ENCODE measurements around the gene CRNKL1. TPM values are rescaled to one million over a fixed set of nuclear protein-coding genes. Genes with fewer than 3 reads are reported as not detected.
"Not testable (repeated sequence)": the region's sequence is repeated elsewhere in the genome, so short reads cannot be mapped to it uniquely, and the experiment has no call there.

The CRNKL1 gene
- total RNA-seq, 2 experiments from 2014 or later, result 23.2 to 25.1 TPM

DNA sequence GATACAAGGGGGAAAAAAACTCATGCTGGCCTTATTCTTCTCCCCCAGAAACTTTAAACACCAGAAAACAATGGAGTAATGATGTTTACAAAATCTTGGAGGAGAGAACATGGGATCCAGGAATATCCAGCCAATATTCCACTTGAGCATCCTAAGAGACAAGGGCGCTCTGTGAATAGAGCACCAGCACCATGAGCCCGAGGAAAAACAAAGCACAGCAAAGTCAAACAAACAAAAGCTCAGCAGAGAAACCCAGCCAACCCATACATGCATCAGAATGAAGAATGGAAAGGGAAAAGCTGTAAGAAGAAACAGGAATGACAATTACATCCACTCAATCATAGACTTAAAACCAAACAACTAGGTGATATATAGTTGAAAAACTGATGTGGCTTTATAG is 39.7 kb downstream of the CRNKL1 start:
- POLR2A ChIA-PET, result interaction anchor here (0.6 to 1.2 kb wide), 2 partner anchors 40 to 1424 kb away, joined by 3 read pairs; partner anchors contain the start of genes CFAP61 and CRNKL1
- H3K36me3 Mint-ChIP-seq, result no peaks in the 10 kb centered on the region
- H3K9me3 Mint-ChIP-seq, result no peaks in the 10 kb centered on the region
- no peak overlapping the region for H3K27ac Mint-ChIP-seq
- ATAC-seq (ENCODE audit: low read depth) (no peak), DNase-seq (no peak)
- peaks cover 9% of the 10 kb centered on the region for H3K4me1 Mint-ChIP-seq
- H3K27me3 Mint-ChIP-seq, result peaks cover 7% of the 10 kb centered on the region
- no peak overlapping the region for H3K4me3 Mint-ChIP-seq

DNA sequence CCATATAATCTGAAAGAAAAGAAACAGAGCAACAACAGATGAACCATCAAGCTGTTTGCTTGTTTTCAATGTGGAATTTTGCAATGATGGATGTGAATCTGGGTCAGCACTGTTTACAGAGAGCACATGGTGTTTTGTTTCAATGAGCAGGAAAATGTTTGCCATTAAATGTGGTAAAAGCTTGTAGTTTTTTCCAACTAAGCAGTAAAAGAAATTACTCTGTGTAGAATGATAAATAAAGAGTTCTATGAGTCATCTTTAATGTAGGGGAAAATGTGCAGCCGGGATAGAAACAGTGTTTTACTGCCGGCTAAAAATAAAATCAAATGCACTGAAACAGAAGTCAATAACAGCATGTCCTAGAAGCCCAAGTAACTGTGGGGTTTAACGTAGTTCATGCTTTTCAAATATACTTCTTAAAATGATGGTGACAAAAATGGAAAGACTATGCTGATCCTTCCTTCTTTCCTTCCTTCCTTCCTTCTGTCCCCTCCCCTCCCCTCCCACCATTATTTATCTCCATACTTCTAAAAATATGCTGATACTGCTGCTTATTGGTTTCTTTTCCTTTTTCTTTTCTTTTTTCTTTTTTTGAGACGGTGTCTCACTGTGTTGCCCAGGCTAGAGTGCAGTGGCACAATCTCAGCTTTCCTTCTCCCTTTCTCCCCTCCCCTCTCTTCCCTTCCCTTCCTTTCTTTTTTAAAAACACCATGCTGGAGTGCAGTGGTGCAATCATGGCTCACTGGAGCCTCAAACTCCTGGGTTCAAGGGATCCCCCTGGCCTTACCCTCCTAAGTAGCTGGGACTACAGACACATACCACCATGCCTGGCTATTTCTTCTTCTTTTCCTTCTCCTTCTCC is 41.4 kb downstream of the CRNKL1 start:
- Mint-ChIP-seq H3K9me3 (no peaks in the 10 kb centered on the region), H3K4me3 (no peak overlapping the region), H3K36me3 (no peaks in the 10 kb centered on the region), H3K27me3 (peaks cover 7% of the 10 kb centered on the region), H3K27ac (no peak overlapping the region), H3K4me1 (peaks cover 4% of the 10 kb centered on the region)
- POLR2A ChIA-PET, result no interaction called here
- no peak for ATAC-seq (ENCODE audit: low read depth)
- DNase-seq, result no peak

DNA sequence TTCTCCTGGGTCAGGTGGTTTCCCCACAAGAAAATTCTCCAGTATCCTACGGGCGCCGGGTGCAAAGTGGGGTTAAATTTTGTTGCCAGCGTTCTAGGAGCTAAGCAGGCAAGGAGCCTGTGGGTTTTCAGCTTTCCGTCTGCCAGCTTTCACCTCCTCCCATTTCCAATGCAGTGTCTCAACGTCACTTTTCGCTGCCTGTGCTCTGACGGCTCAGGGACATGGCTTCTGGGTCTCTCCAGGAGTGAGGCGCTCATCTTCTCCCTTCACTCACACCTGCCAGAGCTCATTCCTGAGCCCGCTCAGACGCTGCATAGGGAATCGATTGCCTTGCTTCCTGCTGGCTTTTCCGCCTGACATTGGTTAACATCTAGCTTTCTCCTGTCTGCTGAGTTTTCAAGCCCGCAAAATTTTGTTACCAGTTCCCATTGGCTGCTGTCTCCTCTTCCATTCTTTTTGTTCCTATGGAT is 42.4 kb downstream of the CRNKL1 start:
- POLR2A ChIA-PET, result no interaction called here
- H3K36me3 Mint-ChIP-seq, result no peaks in the 10 kb centered on the region
- DNase-seq (no peak), ATAC-seq (ENCODE audit: low read depth) (no peak)
- peaks cover 4% of the 10 kb centered on the region for H3K4me1 Mint-ChIP-seq
- H3K27me3 Mint-ChIP-seq, result peaks cover 11% of the 10 kb centered on the region
- H3K4me3 Mint-ChIP-seq, result no peak overlapping the region
- H3K27ac Mint-ChIP-seq, result no peak overlapping the region
- no peaks in the 10 kb centered on the region for H3K9me3 Mint-ChIP-seq

DNA sequence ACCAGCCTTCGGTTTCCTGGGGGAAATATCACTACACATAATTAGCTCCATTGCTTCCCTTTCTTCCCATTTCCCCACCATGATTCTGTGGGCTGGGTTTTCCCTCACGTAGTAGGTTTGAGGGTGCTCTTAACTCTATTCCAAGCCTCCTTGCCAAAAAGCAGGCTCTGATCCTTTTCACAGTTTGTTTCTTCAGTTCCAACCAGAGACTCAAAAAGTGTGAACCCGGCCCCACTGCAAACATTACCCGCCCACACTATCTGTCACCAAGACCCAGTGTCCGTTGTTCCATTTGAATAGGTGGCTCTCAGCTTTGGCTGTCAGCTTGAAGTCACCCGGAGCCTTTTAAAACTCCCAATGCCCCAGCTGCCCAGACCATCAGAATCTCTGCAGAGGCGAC is 46.9 kb downstream of the CRNKL1 start:
- ATAC-seq (ENCODE audit: low read depth), result no peak
- no peak for DNase-seq
- peaks cover 40% of the 10 kb centered on the region for H3K27me3 Mint-ChIP-seq
- H3K36me3 Mint-ChIP-seq, result no peaks in the 10 kb centered on the region
- peaks cover 14% of the 10 kb centered on the region for H3K4me1 Mint-ChIP-seq
- H3K4me3 Mint-ChIP-seq, result no peak overlapping the region
- POLR2A ChIA-PET, result no interaction called here
- H3K9me3 Mint-ChIP-seq, result no peaks in the 10 kb centered on the region
- H3K27ac Mint-ChIP-seq, result no peak overlapping the region

DNA sequence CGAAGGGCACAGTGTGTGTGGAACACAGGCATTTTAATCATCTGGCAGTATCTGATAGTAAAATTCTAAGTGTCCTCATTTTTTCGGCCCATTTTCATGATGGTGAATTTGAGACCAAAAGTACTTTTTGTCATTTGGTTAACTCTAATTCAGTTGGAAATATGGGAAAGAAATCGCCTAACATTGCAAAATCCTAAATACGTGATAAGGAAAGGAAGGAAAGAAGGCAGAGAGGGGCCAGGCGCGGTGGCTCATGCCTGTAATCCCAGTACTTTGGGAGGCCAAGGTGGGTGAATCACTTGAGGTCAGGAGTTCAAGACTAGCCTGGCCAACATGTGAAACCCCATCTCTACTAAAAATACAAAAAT is 48.3 kb downstream of the CRNKL1 start:
- not testable (repeated sequence) for DNase-seq; H3K36me3 Mint-ChIP-seq; H3K9me3 Mint-ChIP-seq; ATAC-seq (ENCODE audit: low read depth); H3K27ac Mint-ChIP-seq
- Mint-ChIP-seq H3K27me3 (peaks cover 38% of the 10 kb centered on the region), H3K4me1 (peaks cover 14% of the 10 kb centered on the region), H3K4me3 (peak overlapping the region; percentile 71)
- POLR2A ChIA-PET, result interaction anchor here (1.3 kb wide), 1 partner anchor 13 kb away, joined by 3 read pairs; the partner anchor contains the start of gene NAA20

DNA sequence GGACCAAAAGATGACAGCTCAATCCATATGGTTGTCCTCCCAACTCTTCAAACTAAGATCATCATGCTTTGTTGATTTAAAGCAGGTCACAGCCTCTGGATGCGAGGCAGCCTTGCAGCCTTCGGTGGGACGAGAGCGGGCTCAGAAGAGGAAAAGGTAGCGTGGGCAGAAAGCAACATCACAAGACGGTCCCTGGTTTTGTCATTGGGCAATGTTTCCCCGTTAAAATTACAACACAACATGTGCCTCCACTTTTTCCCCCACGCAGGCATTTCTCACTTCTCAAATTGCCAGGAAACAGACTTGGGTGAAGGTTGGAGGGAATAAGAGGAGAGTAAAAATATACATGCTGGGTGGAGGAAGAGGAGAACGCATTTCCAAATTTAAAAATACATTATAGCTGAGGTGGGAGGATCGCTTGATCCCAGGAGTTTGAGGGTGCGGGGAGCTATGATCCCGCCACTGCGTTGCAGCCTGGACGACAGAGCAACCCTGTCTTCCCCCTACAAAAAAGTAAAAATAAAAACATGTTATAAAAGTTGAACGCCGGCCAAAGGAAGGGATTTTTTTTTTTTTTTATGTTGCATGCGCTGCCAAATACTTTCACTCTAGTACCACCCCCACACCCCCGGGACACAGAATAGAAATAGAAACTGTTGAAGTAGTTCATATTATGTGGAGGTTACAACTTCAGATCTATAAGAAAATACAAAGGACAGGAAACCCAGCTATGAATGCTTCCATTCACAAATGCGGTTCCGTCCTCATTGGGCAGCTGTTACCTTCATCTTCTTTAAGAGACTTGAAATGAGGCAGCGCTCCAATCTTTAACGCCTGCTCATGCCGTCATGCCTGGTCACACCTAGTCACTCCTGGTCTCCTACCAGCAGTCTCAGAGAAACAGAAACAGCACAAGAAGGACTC is 49.0 kb downstream of the CRNKL1 start:
- POLR2A ChIA-PET, result interaction anchor here (1.3 kb wide), 1 partner anchor 14 kb away, joined by 3 read pairs; the partner anchor contains the start of gene NAA20
- DNase-seq (no peak), ATAC-seq (ENCODE audit: low read depth) (peak; percentile 74)
- Mint-ChIP-seq H3K4me1 (peaks cover 14% of the 10 kb centered on the region), H3K9me3 (no peaks in the 10 kb centered on the region), H3K4me3 (peak overlapping the region; percentile 71), H3K27me3 (peaks cover 40% of the 10 kb centered on the region), H3K36me3 (no peaks in the 10 kb centered on the region), H3K27ac (no peak overlapping the region)

DNA sequence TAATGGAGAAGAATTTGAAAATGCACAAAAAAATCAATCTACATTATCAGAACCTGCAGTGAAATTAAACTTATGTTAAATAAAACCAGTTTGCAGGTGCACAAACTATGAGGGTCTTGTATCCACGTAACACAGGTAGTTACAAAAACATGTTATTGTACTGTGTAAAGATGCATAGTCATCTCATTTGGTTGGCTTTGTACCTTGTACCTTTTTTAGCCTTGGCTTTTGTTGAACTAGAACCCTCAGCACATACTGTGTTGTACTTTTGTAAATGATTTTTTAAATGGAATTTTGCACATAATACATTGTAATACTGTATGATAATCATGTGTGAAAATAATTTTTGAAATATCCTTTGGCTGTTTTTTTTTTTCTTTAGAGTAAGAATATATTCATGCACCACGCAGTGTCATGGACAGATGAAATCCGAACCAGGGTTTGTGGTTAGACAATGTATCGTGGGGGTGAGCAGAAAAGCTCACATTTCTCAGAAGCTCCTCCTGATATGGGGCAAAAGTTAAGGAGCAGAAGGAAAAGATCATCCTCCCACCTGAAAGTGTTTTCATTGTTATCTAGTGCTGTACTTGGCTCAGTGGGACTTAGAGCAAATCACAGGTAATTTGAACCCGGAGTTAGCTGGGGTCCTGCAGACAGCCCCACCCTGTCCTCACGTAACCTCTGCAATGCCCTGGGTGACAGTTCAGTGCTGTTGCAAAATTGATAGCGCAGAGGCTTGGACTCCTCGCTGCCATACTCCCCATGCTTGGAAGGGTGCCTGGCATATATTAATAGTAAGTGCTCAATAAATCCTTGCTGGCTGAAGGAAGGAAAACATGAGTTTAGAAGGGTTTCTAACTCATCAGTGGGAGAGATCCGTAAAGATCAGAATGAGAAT is 49.9 kb downstream of the CRNKL1 start:
- Mint-ChIP-seq H3K27ac (no peak overlapping the region), H3K4me1 (peaks cover 14% of the 10 kb centered on the region), H3K4me3 (peak overlapping the region; percentile 71), H3K36me3 (no peaks in the 10 kb centered on the region), H3K27me3 (peaks cover 37% of the 10 kb centered on the region), H3K9me3 (no peaks in the 10 kb centered on the region)
- ATAC-seq (ENCODE audit: low read depth) (no peak), DNase-seq (no peak)
- POLR2A ChIA-PET, result no interaction called here

DNA sequence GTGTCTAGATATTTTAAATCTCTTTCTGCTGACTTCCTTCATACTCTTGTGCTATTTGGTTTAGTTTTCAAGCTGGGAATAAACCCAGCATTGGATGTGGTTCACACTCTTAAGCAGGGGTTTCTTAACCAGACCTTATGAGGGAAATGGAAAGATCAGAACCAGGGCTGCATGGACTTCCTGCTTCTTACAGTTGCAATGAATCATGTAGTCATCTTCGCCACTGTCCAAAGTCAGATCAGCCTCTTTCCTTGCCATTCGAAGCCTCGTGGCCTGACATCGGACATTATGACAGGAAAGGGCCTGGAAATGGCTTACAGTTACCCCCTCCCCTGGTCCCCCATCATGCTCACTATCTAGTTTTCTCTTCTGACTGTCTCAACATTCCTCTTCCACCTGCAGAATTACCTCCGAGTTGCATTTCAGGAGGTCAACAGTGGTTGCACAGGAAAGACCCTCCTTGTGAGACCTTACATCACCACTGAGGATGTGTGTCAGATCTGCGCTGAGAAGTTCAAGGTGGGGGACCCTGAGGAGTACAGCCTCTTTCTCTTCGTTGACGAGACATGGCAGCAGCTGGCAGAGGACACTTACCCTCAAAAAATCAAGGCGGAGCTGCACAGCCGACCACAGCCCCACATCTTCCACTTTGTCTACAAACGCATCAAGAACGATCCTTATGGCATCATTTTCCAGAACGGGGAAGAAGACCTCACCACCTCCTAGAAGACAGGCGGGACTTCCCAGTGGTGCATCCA is 51.9 kb downstream of the CRNKL1 start:
- peaks cover 37% of the 10 kb centered on the region for H3K27me3 Mint-ChIP-seq
- no peak overlapping the region for H3K27ac Mint-ChIP-seq
- POLR2A ChIA-PET, result no interaction called here
- H3K4me1 Mint-ChIP-seq, result peaks cover 14% of the 10 kb centered on the region
- no peak for ATAC-seq (ENCODE audit: low read depth)
- H3K9me3 Mint-ChIP-seq, result no peaks in the 10 kb centered on the region
- H3K4me3 Mint-ChIP-seq, result no peak overlapping the region
- no peak for DNase-seq
- H3K36me3 Mint-ChIP-seq, result no peaks in the 10 kb centered on the region

DNA sequence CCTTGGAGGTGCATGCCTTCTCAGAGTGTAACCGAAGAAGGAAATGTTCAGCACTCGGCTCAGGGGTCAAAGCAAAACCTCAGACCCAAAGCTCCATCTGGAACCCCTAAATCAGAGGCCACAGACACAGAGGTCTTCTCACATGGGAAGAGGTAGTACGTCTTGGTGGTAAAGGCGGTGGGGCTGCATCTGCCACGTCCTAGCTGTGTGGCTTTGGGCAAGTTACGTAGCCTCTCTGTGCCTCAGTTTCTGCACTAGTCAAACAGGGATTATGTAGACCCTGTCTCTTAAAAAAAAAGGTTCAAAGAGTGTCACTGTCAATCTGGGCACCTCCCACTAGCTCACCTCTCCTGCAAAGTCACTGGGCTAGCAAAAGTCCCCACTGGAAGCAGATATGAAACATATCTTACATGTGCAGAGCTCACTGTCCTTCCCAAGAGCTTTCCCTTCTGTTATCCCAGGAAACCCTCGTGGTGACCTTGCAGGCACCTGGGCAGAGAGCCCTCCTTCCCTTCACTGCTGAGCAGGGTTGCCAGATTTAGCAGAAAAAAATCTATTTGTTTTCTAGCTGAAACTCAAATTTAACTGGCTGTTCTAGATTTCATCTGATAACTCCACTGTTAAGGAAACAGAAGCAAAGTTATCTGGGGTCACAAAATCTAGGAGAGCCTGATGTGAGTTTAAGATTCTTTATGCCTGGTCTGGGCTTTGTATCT is 53.1 kb downstream of the CRNKL1 start:
- Mint-ChIP-seq H3K27me3 (peaks cover 35% of the 10 kb centered on the region), H3K36me3 (no peaks in the 10 kb centered on the region), H3K4me3 (no peak overlapping the region), H3K9me3 (no peaks in the 10 kb centered on the region), H3K4me1 (peaks cover 12% of the 10 kb centered on the region), H3K27ac (no peak overlapping the region)
- no peak for DNase-seq
- ATAC-seq (ENCODE audit: low read depth), result no peak
- POLR2A ChIA-PET, result no interaction called here

DNA sequence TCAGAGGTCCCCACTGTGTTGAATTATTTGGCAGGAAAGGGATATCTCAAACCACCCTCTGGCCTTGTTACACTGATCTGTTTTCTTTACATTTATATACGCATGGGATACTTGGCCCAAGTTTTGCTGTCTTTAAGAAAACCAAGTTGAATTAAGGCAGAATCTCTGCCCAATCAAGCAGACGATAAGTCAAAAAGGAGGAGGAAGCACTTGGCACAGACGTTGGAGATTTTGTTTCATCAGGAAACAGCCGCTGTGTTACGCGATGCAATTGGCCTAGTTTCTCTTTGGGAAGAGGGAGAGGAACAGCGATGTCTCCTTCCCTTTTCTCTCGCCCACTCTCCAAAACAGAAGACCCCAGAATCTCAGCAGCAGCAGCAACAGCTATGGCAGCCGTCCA is 55.3 kb downstream of the CRNKL1 start:
- ATAC-seq (ENCODE audit: low read depth) (no peak), DNase-seq (no peak)
- Mint-ChIP-seq H3K9me3 (no peaks in the 10 kb centered on the region), H3K4me3 (no peak overlapping the region), H3K36me3 (no peaks in the 10 kb centered on the region), H3K27ac (no peak overlapping the region), H3K4me1 (no peaks in the 10 kb centered on the region), H3K27me3 (peaks cover 19% of the 10 kb centered on the region)
- POLR2A ChIA-PET, result no interaction called here

DNA sequence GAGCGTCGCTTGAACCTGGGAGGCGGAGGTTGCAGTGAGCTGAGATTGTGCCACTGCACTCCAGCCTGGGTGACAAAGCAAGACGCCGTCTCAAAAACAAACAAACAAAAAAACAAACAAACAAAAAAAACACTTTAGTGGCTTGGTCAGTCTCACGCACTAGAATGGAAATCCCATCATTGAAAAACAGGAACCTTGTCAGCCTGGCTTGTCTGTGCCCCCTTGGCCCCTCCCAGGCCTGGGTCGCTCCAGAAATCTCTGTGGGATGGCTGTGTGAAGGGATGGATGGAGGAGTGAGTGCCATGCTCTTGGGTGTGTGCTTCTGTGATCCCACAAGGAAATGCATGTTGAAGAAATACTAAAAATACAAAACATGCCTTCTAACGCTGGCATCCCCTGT is 56.0 kb downstream of the CRNKL1 start:
- no peaks in the 10 kb centered on the region for H3K36me3 Mint-ChIP-seq
- POLR2A ChIA-PET, result no interaction called here
- no peaks in the 10 kb centered on the region for H3K4me1 Mint-ChIP-seq
- peaks cover 14% of the 10 kb centered on the region for H3K27me3 Mint-ChIP-seq
- H3K9me3 Mint-ChIP-seq, result no peaks in the 10 kb centered on the region
- no peak overlapping the region for H3K4me3 Mint-ChIP-seq
- H3K27ac Mint-ChIP-seq, result no peak overlapping the region
- DNase-seq, result no peak
- ATAC-seq (ENCODE audit: low read depth), result no peak

All from activated naive CD8-positive, alpha-beta T cell treated with anti-CD3 and anti-CD28 coated beads, Interleukin-2, amount 10 ng/mL, durations not matched to agents 7 days and 5 days (primary cell).